Adrenal gland (tissue), 12 donors: Measurements from ENCODE around the gene ZNF350. TPM values are rescaled to one million over a fixed set of nuclear protein-coding genes. Genes with fewer than 3 reads are reported as not detected.

Experiments used
- DNase-seq, 7 donors: peaks; one replicate each; pipeline ENCODE4 v3.0.0-alpha.2; 2019 to 2020
- H3K27ac ChIP-seq, 5 donors: fragments of 200-600 bp; sonication (generic) in 4 of 5; 1 replicate in 3 of 5; 2 replicates in 2 of 5; pipeline versions ENCODE4 v1.5.1 to v1.8.0; 2016 to 2020; ENCODE audit warnings: mild to moderate bottlenecking in 1 of 5
- H3K27me3 ChIP-seq: fragments of 200-600 bp; 2 replicates; pipeline ENCODE4 v1.8.0; 2021
- H3K36me3 ChIP-seq, 2 donors: fragments of 200-600 bp; replicated peaks in 1 of 2; 1 replicate in 1 of 2; 2 replicates in 1 of 2; pipeline versions ENCODE4 v1.5.1 to v1.8.0; 2018 to 2022
- H3K4me1 ChIP-seq, 2 donors: fragments of 200-600 bp; replicated peaks in 1 of 2; 1 replicate in 1 of 2; 2 replicates in 1 of 2; pipeline versions ENCODE4 v1.5.1 to v1.8.0; 2018 to 2021
- H3K4me3 ChIP-seq, 4 donors: fragments of 200-600 bp; sonication (generic) in 3 of 4; one replicate each; pipeline ENCODE4 v1.5.1; 2016 to 2018
- H3K9me3 ChIP-seq, 3 donors: fragments of 200-600 bp; sonication (generic) in 1 of 3; replicated peaks in 1 of 3; 1 replicate in 2 of 3; 2 replicates in 1 of 3; pipeline versions ENCODE4 v1.5.1 to v1.8.0; 2016 to 2021
- CTCF ChIP-seq, 6 experiments: fragments of 450-650 bp in 4 of 6; fragments of 200-600 bp in 2 of 6; sonication (generic) in 1 of 6; IDR thresholded peaks; 1 replicate in 5 of 6; 2 replicates in 1 of 6; pipeline versions ENCODE4 v1.5.1 to v1.8.0; 2016 to 2021; ENCODE audit warnings: antibody characterized with exemption in 6 of 6, mild to moderate bottlenecking in 2 of 6, moderate library complexity in 1 of 6
- POLR2A ChIP-seq, 2 donors: fragments of 450-650 bp; IDR thresholded peaks; one replicate each; pipeline ENCODE4 v1.6.1; 2017; ENCODE audit warnings: antibody characterized with exemption in 2 of 2, mild to moderate bottlenecking in 2 of 2, moderate library complexity in 1 of 2
- WGBS, 4 donors: extraction: QIAGEN DNeasy Blood & Tissue Kit in 2 of 4; methylation state at CpG; one replicate each; pipeline versions ENCODE4 v1.1.5 to v1.1.7; 2013 to 2017; 5-methylcytosine and 5-hydroxymethylcytosine counted together
- intact Hi-C, 2 donors: fragments of 100-400 bp; cut with DNase I; formaldehyde crosslinking; loops; one replicate each; pipeline versions ENCODE4 v1.14.1 to v1.15.0; 2022 to 2023
- polyA plus RNA-seq, 3 donors: library from polyadenylated mRNA; stranded (reverse); fragments of 200-250 nt in 2 of 3; fragments of 350-450 nt in 1 of 3; fragmentation: Illumina TruSeq in 1 of 3; extraction: RNeasy Lipid Tissue Mini Kit (QIAGEN cat#74804) in 1 of 3; gene quantifications; one replicate each; pipeline ENCODE4 v1.2.3, GENCODE V29; 2013 to 2014
- total RNA-seq, 9 donors: library from RNA; depleted of rRNA in 4 of 9; stranded (reverse); fragments of >200 nt in 4 of 9; fragments of 120-200 nt in 1 of 9; fragmentation: NEBNext Ultra II Directional in 1 of 9; extraction: Animal tissue kit (Norgen Biotek cat#: 25700) in 1 of 9; gene quantifications; one replicate each; pipeline versions ENCODE4 v1.1.0 to v1.2.4, GENCODE V29; 2013 to 2023
- donor health status: healthy with polysubstance abuse.
- donor health status: Bipolar disorder and iron deficiency.
- donor health status: DM: yes; HTN: yes; CAD: no.
- donor health status: DM: no; HTN: no; CAD: no.
- donor health status: DM: no; HTN: no; CAD: no.
- donor health status: DM: yes; HTN: yes; CAD: no.

The ZNF350 gene
- total and polyA plus RNA-seq, 12 donors, result 4.5 to 12.8 (median 10.5) TPM

GRCh38 chr19:52010674-52011073 is 24.0 kb upstream of the ZNF350 start:
- H3K27me3 ChIP-seq, result no peaks in the 10 kb centered on the region
- TF ChIP-seq CTCF (IDR thresholded peaks at IDR 0.05) (no peak), POLR2A (IDR thresholded peaks at IDR 0.05) (no peak)
- no peak overlapping the region for H3K4me3 ChIP-seq
- H3K27ac ChIP-seq, result no peak overlapping the region
- H3K4me1 ChIP-seq, result peaks cover 3 to 6% of the 10 kb centered on the region in 2 donors
- no peak for DNase-seq
- H3K36me3 ChIP-seq, result no peaks in the 10 kb centered on the region
- intact Hi-C loops, result no loop called here
- peaks cover 0 to 14% (median 5%) of the 10 kb centered on the region in 3 donors for H3K9me3 ChIP-seq
- 78 to 95% (median 90%) methylated on average over 1 of the region's 1 CpG for WGBS, 4 donors

GRCh38 chr19:52007806-52008557 is 21.3 kb upstream of the ZNF350 start, which contains the start of gene ZNF615:
Gene ZNF615 (minus strand): TSS chr19:52008211. CDS start chr19:52003711, 4,500 bp downstream.
- TF ChIP-seq POLR2A (IDR thresholded peaks at IDR 0.05), result peak in 1 of 2 donors; percentile 57
- no peak for TF ChIP-seq CTCF (IDR thresholded peaks at IDR 0.05)

GRCh38 chr19:52007451-52007805 is 20.8 kb upstream of the ZNF350 start:
- Histone ChIP-seq H3K4me1 (peaks cover 3 to 6% of the 10 kb centered on the region in 2 donors), H3K9me3 (peaks cover 0 to 9% (median 7%) of the 10 kb centered on the region in 3 donors), H3K27me3 (no peaks in the 10 kb centered on the region), H3K27ac (peak overlapping the region in 3 of 5 donors; percentile 73 to 90 (median 79)), H3K4me3 (peak overlapping the region; percentile 57 to 90 (median 70)), H3K36me3 (peaks cover 0 to 6% of the 10 kb centered on the region in 2 donors)
- intact Hi-C loops, result no loop called here
- TF ChIP-seq CTCF (IDR thresholded peaks at IDR 0.05), result no peak
- TF ChIP-seq POLR2A (IDR thresholded peaks at IDR 0.05), result no peak
- 5 to 9% (median 8%) methylated on average over 3 to 9 of the region's 9 CpGs for WGBS, 4 donors
- DNase-seq, result no peak

More at GRCh38 chr19:52007806-52008557, 21.3 kb upstream of the ZNF350 start, which contains the start of gene ZNF615:
- Histone ChIP-seq H3K9me3 (peaks cover 0 to 9% (median 7%) of the 10 kb centered on the region in 3 donors), H3K4me1 (peaks cover 3 to 6% of the 10 kb centered on the region in 2 donors), H3K36me3 (peaks cover 0 to 2% of the 10 kb centered on the region in 2 donors), H3K27me3 (no peaks in the 10 kb centered on the region), H3K4me3 (peak within 1 kb of the TSS; percentile 57 to 90 (median 70)), H3K27ac (peak within 1 kb of the TSS; percentile 4 to 90 (median 73))
- DNase-seq, result peak; percentile 88 to 94 (median 91)
- WGBS, 4 donors, result 0 to 1% (median 1%) methylated on average over 23 to 44 of the region's 44 CpGs
- intact Hi-C loops, result no loop called here

GRCh38 chr19:51994048-51994644 is 7.5 kb upstream of the ZNF350 start:
- TF ChIP-seq CTCF (IDR thresholded peaks at IDR 0.05) (no peak), POLR2A (IDR thresholded peaks at IDR 0.05) (no peak)
- WGBS, 4 donors, result 96 to 100% (median 97%) methylated on average over 2 of the region's 2 CpGs

More at GRCh38 chr19:51994048-51994644, 7.5 kb upstream of the ZNF350 start:
- peaks cover 0 to 24% of the 10 kb centered on the region in 2 donors for H3K36me3 ChIP-seq
- no peaks in the 10 kb centered on the region for H3K27me3 ChIP-seq
- no peak for DNase-seq
- H3K27ac ChIP-seq, result no peak overlapping the region
- H3K9me3 ChIP-seq, result peaks cover 7 to 78% (median 47%) of the 10 kb centered on the region in 3 donors
- intact Hi-C loops, result no loop called here
- peak overlapping the region in 1 of 4 donors; percentile 11 for H3K4me3 ChIP-seq
- H3K4me1 ChIP-seq, result no peaks in the 10 kb centered on the region
